Epithelial cell of prostate (primary cell): Measurements from ENCODE around the gene DOCK2.

Experiments
- DNase-seq: peaks from one replicate; pipeline ENCODE4 v3.0.0-alpha.2; 2011; ENCODE audit warnings: low read depth, low spot score
- H3K27ac ChIP-seq: fragments of 450-650 bp; 2 replicates; pipeline ENCODE4 v1.5.1; 2017; ENCODE audit warnings: mild to moderate bottlenecking

Gene DOCK2

DNA sequence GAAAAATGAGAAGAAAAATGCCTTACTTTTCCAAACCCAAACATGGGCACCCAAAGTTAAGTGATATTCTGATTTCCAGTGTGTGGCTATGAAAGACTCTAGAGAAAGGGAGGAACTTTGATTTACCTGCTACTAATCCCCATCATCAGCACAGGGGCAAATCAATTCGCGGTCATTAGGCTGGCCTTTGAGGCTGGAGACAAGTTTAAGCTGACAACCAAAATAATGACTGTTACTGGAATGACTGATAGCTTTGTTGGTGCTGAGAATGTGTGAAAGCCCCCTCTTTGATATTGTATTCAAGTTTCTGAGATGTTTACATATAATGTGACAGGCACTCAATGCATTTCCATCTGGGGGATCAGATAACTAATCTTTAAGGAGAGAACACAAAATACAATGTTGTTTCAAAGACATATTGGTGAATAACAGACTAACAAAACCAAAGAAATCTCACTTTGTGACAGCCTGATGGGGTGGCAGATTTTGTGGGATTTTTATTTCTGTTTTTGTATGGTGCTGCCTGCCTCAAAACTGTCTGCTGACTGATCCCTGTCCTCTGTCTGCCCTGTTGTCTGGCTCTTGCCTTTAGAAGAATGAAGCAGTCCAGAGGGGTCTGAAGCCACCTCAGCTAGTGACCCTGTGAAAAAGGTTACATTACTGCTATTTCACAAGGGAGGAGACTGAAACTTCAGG lies 355.9 kb downstream of the DOCK2 start:
- H3K27ac ChIP-seq = no peak overlapping the region
- no peak for DNase-seq

DNA sequence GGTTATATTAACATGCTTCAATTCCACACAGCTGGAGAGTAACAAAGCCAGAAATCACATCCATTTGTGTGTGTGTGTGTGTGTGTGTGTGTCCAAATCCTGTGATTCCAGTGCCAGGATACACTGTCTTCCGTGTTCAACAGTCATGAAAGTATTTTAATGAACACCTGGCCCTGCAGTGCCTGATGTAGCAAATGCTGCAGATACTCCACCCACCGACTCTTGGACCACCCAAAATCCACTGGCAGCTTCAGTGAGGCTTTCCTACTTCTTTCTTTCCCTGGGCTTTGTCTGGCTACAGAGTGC lies 356.4 kb downstream of the DOCK2 start:
- no peak for DNase-seq
- no peak overlapping the region for H3K27ac ChIP-seq

DNA sequence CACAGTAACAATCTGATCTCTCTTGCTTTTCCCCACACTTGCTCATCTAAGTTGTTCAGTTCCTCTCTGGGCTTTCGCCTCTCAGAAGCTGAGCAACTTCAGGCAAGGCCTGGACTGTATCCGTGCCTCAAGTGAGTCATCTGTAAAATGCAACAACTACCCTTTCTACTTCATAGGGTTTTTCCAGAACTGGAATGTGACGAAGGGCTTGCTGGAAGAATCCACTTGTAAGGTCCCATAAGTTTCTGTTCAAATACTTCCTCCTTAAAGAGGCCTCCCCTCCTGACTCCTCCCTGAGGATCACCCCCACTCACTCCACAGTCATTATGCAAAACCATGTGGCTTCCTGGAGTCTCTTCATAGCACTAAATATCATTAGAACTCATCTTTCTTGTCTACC lies 360.7 kb downstream of the DOCK2 start:
- H3K27ac ChIP-seq = no peak overlapping the region
- DNase-seq = no peak

DNA sequence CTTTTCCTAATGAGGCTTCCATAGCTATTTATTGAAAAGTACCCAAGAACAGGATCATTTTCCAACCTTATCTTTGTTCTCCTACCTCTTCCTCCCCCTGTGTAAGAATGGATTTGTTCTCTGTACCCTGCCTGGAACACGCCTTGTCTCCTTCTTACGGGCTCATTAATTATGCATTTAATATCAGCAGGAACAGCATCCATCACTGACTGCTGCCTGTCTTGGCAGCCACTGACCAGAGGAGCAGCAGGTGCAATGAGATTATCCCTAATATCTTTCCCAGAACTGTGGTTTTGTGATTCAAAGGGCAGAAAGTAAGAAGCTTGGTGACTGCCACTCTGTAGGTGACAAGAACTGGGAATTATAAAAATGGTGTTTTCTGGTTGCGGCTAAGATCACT lies 362.5 kb downstream of the DOCK2 start:
- no peak for DNase-seq

DNA sequence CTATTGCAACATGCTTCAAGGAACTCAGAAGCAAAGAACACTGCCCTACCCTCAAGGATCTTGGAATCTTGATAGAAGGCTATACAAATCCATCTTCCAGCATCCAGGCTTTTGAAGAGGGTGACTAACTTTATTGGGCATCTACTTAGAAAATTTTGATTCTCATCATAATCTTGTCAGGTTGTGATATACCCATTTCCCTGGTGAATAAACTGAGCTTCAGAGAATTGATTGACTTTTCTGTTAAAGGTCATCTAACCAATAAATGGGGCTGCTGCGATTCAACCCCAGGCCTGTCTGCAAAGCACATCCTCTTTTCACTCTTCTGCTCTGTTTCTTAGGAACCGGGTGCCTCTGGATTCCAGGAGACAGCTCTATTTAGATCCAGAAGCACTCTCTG lies 363.1 kb downstream of the DOCK2 start:
- DNase-seq = no peak
- no peak overlapping the region for H3K27ac ChIP-seq

More for the DNA sequence above, 362.5 kb downstream of the DOCK2 start:
- no peak overlapping the region for H3K27ac ChIP-seq

DNA sequence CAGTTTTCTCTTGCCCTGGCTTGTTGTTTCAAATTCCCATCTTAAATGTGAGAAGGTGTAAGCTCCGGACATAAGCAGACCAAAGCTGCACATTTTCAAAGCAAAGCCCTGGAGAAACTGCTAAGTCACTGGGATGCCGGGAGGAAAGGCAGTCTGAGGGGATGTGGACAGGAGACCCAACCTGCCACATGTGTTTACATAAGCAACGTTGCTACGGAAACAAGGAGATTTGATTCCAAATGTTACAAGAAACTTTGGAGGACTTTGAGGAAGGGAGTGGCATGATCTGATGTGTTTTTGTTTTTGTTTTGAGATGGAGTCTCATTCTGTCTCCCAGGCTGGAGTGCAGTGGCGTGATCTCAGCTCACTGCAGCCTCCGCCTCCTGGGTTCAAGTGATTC lies 368.9 kb downstream of the DOCK2 start:
- H3K27ac ChIP-seq = no peak overlapping the region
- no peak for DNase-seq

DNA sequence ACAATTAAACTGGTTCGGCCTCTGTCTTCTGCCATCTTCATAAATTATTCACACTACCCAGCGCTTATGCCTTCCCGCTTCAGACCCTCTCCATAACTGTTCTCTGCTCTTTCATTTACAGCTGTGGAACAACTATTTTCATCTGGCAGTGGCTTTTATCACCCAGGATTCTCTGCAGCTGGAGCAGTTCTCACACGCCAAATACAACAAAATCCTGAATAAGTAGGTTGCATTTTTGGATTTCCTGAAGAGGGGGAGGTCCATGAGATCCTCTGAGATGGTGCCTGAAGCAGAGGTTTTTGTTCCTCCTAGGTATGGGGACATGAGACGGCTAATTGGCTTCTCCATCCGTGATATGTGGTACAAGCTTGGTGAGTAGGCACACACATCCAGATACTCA lies 371.3 kb downstream of the DOCK2 start:
- no peak overlapping the region for H3K27ac ChIP-seq
- DNase-seq = no peak

DNA sequence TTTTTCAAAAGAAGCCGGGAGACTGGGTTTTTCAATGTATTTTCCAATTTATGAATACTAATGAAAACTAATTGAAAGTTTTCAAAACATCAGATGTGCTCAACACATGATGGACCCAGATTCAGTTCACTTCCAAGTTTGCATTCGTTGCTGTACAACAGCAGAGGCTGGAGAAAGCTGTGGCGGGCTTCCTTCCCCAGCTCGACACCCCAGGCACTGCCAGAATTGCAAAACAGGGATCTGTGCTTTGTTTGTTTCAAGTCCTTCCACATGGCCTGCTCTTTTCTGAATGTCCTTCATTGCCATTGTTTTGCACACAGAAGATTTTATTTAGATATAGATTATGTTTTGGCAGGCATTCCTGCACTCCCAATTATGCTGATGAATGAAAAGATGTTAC lies 373.5 kb downstream of the DOCK2 start:
- DNase-seq = no peak
- H3K27ac ChIP-seq = no peak overlapping the region

DNA sequence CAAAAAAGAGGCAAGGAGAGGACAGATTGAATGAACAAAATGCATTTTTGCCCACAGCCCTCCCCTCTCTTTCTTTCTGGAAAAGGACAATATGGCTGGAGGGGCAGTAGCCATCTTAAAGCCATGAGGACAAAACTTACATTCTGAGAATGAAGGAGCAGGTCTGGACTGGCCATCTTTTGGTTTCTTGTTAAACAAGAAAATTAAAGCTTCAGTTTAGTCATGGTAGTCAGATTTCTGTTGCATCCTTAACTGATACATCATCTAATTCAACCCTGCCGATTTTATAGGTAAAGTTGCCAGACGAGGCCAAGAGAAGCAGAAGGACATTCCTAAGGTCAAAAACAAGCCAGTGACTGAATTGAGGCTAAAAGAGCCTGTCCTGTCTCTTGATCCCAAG lies 374.7 kb downstream of the DOCK2 start:
- no peak for DNase-seq
- H3K27ac ChIP-seq = no peak overlapping the region

DNA sequence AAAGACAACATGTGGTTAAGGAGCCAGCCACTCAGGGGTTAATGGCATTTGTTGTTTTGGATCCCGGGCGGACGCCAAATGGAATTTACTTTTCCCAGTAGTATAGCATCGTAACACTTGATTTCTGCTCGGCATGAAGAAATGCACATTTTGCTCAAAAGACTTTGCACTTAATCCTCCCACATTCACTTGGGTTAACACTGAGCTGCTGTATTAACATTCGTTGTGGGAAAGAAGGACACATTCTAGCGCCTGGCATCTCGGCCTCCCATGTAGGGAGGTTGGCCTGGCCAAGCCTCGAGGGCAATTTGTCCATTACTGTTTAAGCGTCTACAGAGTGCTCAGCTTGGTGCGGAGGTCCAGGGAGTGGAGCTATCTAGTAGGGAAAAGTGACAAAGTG lies 375.5 kb downstream of the DOCK2 start:
- no peak overlapping the region for H3K27ac ChIP-seq
- DNase-seq = no peak

DNA sequence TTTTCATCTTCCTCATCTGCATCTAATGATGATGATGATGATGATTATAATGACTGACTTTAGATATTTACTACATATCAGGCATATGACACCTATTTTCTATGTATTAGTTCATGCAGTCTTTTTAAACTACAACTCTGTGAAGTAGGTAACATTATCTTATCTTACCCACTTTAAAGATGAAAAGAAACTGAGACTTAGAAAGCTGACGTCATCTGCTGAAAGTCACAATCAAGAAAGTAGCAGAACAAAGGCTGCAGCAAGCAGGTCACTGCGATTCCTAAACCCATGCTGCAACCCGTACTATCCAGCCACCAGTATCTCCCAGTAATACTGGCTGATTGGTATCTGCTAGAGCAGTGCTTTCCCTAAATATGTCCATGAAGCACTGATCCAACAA lies 383.3 kb downstream of the DOCK2 start:
- no peak overlapping the region for H3K27ac ChIP-seq
- no peak for DNase-seq

DNA sequence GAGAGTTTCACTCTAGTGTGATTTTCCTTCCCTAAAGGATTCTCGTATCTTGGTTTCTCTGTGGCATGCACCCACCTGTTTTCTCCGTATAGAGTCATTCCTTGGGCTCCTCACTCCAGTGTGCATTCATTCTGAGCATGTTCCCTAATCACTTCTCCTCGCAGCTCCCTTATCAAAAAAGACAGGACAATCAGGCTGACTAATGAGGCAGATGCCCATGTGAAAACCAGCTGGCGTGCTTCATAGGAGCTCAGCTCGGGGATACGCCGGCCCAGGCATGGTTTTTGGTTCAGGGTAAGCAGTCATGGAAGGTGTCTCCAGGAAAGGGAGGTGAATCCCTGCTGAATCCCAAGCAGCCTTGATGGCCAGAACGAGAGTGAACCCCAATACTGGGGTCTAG lies 384.4 kb downstream of the DOCK2 start:
- H3K27ac ChIP-seq = no peak overlapping the region
- no peak for DNase-seq

DNA sequence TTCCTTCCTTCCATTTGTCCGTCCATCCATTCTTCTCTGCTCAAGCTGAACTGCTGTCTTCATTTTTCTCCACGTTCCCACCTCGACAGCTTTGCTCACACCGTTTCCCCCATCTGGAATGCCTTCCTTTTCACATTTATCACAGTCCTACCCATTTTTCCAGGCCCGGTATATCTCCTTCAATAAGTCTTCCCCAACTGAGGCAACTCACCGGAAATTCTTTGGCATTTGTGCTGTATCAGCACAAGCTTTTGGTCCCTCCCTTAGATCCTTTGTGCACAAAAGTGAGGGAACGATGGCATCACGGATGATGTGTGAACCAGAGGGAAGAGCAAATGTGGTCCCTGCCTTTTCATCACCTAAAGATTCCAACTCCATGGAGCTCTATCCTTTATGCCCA lies 388.8 kb downstream of the DOCK2 start:
- no peak for DNase-seq

DNA sequence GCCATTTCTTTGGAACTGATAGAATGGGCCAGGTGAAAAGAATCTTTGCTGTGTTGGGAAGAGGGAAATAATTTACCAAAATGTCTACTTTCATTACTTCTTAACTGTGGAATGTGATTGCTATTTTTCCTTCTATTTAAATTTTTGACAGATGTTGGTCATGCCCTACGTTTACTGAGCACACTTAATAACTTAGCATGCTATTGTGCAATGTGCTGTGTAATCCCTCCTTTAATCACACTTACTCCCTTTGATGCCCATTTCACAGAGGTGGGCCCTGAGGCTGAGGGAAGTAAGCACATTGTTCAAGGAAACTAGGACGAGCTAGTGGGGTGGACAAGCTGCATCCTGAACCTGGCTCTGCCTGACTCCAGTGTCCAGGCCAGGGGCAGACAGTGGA lies 391.0 kb downstream of the DOCK2 start:
- no peak for DNase-seq
- H3K27ac ChIP-seq = no peak overlapping the region

More for the DNA sequence above, 388.8 kb downstream of the DOCK2 start:
- no peak overlapping the region for H3K27ac ChIP-seq

DNA sequence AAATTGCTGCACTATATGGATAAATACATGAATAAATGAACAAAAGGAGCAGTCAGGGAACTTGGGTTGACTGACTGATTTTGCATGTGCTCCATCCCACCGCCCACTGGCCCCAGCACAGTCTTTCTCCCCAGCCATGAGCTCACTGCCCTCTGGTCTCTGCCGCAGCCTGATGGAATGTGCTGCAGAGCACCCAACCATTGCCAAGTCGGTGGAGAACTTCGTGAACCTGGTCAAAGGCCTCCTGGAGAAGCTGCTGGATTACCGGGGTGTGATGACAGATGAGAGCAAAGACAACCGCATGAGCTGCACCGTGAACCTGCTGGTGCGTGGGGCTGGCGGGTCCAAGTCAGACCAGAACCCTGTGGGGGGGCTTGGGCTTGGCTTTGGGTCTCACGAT lies 397.2 kb downstream of the DOCK2 start:
- no peak for DNase-seq
- no peak overlapping the region for H3K27ac ChIP-seq

DNA sequence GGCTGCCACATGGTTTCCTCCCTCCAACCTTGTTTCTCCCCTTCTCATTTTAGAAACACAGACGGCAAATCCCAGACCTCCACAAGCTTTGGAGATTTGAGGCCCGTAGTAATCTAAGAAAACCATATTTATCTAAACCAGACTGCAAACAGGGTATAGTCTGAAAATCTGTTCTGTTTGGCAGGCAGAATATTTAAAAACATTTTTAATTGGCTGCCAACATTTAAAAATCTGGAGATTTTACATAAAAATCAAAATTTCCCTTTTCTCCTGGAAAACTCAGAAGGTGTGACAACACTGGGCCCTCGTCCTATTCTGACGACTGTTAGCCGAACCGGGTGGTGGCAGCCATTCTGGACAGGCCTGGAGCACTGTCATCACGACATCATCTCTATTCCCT lies 401.2 kb downstream of the DOCK2 start:
- no peak for DNase-seq
- no peak overlapping the region for H3K27ac ChIP-seq

DNA sequence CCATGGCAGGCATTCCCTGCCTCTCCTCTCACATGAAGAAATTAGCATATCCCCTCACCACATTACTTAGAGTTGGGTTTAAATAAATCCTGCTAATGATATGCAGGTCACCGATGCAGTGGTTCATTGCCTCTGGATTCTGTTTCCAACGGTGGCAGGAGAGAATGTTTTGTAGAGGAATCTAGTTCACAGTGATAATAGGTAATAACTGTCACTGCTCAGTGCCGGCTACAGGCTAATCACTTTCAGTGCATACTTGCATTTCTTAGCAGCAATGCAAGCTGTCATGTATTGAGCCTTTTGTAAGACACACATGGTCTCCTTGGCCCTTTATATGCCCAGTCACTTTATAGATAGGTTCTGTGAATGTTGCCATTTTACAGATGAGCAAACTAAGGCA lies 402.8 kb downstream of the DOCK2 start:
- no peak overlapping the region for H3K27ac ChIP-seq
- no peak for DNase-seq

DNA sequence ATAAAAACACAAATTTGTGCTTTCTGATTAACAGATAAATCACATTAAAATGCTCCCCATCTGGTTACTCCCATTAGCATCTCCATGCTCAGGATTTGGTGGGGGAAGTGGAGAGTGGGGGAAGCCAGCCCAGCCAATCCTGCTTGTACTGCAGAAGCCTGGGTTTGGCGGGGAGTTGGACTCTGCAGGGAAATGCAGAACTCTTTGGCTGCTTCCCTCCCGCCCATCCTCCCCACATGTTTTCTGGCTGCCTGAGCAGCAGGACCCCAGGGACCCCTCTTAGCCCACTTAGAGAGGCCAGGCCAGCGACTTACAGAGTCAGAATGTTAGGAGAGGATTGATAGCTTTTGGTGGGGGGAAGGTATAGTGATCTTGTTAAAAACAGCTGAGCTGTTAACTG lies 409.2 kb downstream of the DOCK2 start:
- H3K27ac ChIP-seq = no peak overlapping the region
- no peak for DNase-seq

DNA sequence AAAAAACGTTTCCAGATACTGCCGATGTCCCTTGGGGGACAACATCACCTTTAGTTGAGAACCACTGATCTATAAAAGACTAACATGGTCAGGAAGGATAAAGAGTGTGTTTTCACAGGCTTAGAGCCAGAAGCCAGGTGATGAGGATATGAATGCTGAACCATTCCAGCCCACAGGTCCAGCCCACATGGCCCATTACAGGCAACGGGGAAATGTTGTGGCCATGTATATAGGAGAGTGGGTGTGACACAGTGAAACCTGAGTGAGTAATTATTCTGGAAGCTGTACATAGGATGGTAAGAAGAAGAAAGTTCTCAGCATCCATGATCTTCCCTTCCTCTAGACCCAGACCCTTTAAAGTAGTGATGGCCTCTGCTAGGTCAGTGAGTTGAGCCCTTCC lies 412.6 kb downstream of the DOCK2 start:
- no peak for DNase-seq
- no peak overlapping the region for H3K27ac ChIP-seq

DNA sequence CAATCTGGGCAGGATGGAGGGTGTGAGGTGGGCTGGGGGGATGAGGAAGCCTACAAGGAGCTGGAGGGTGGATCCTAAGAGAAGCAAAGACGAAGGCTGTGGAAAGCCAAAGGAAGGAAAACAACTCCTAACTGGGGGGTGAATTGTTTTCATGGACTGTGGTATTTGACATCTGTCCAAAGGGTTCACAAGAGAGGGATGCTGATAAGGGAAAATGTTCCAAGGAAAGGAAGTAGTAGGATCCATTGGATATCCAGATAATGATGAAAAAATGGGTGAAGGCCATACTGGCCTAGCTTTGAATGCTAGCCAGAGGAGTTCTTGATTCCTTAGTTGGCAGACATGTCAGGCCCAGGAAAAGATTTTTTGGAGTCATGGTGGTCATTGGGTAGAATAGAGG lies 416.8 kb downstream of the DOCK2 start:
- no peak for DNase-seq
- no peak overlapping the region for H3K27ac ChIP-seq

DNA sequence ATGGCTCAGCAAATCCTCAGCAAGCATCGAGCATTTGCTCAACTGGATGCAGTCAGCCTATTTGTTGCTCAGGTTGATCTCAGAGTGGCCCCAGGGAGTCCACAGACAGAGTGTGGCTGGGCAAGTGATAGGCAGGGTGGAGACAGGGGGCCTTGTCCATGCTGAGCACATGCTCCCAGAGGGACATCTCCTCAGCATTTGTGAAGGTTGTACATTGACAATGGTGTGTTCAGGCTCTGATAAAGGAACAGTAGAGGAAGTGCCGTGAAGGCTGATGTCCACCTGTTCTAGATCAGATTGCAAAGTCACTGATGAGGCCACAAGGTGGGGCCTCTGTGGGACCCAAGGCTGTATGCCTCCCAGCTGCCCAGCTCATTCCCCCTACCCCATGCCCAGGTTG lies 418.5 kb downstream of the DOCK2 start:
- H3K27ac ChIP-seq = no peak overlapping the region
- no peak for DNase-seq

DNA sequence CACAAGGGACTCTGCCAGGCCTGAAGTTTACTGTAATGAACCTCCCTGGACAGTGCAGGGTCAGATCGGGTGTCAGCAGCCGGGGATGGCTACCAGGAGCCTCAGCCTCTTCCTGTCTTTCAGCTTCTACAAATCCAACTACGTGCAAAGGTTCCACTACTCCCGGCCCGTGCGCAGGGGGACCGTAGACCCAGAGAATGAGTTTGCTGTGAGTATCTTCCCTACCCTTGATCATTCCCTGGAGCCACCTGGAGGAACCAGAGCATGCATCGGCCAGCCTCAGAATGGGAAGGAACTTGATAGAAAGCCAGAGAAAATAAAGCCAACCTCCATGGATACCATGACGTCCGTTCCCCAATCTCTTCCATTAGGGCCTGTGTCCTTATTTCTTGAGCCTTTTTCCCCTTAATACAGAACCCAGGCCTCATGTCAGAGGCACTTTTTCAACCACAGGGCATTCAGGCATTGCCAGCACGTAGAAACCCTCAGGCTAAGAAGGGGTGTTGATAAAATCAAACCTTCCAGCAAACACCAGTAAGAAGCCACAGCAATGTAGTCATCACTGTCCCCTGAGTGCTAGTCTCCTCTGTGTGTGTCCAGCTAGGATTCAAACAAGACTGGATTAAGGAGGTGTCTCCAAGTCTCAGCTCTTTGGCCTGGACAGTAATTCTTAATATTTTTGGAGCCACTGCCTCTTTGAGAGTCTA lies 419.6 kb downstream of the DOCK2 start:
- DNase-seq = no peak
- no peak overlapping the region for H3K27ac ChIP-seq
